WTC11 (cell line): ENCODE data around the gene HTATSF1. TPM values are rescaled to one million over a fixed set of nuclear protein-coding genes. Genes with fewer than 3 reads are reported as not detected.

Experiments used
- ATAC-seq: fragments of 200-7000 bp; cut with Tn5 transposase; 2 replicates; pipeline ENCODE4 v1.10.0; 2021; ENCODE audit warnings: mild to moderate bottlenecking, moderate library complexity
- CTCF ChIA-PET: fragments of 300-600 bp; sonication (Branson Sonifier 250); formaldehyde crosslinking; loops from one replicate; lab custom pipeline; 2021; ENCODE audit warnings: antibody characterized with exemption; lab: Charles Lee
- POLR2A ChIA-PET: fragments of 350-600 bp; sonication (Branson Sonifier 250); formaldehyde crosslinking; loops from one replicate; lab custom pipeline; 2021; ENCODE audit warnings: antibody characterized with exemption; lab: Charles Lee
- DNase-seq: peaks from one replicate; pipeline ENCODE4 v3.0.0; 2021; ENCODE audit warnings: low spot score
- H3K27ac Mint-ChIP-seq: 2 replicates; pipeline ENCODE4 v1.8.0; 2021; ENCODE audit warnings: mixed read lengths
- H3K27me3 Mint-ChIP-seq: 2 replicates; pipeline ENCODE4 v1.8.0; 2021; ENCODE audit warnings: low read depth, mild to moderate bottlenecking, moderate library complexity, mixed read lengths
- H3K36me3 Mint-ChIP-seq: 2 replicates; pipeline ENCODE4 v1.8.0; 2021; ENCODE audit warnings: mixed read lengths
- H3K4me1 Mint-ChIP-seq: 2 replicates; pipeline ENCODE4 v1.8.0; 2022; ENCODE audit warnings: mixed read lengths
- H3K4me3 Mint-ChIP-seq: 2 replicates; pipeline ENCODE4 v1.8.0; 2021; ENCODE audit warnings: mild to moderate bottlenecking, moderate library complexity, mixed read lengths
- H3K9me3 Mint-ChIP-seq: 2 replicates; pipeline ENCODE4 v1.8.0; 2021; ENCODE audit warnings: mixed read lengths
- ATF1 ChIP-seq: sonication (generic); formaldehyde crosslinking; IDR thresholded peaks from 2 replicates; pipeline ENCODE4 v1.8.1; 2023; ENCODE audit warnings: mild to moderate bottlenecking, moderate library complexity, missing genetic modification reagents
- ELF4 ChIP-seq: sonication (generic); formaldehyde crosslinking; IDR thresholded peaks from 2 replicates; pipeline ENCODE4 v1.8.1; 2022; ENCODE audit warnings: low read depth, mild to moderate bottlenecking, moderate library complexity, missing genetic modification reagents
- FOXP1 ChIP-seq: sonication (generic); formaldehyde crosslinking; IDR thresholded peaks from 2 replicates; pipeline ENCODE4 v1.8.0; 2022; ENCODE audit warnings: missing genetic modification reagents, mild to moderate bottlenecking, moderate library complexity, borderline replicate concordance
- IRF2 ChIP-seq: sonication (generic); formaldehyde crosslinking; IDR thresholded peaks from 2 replicates; pipeline ENCODE4 v1.8.0; 2022; ENCODE audit warnings: low read depth, missing genetic modification reagents, borderline replicate concordance
- NR1H2 ChIP-seq: sonication (generic); formaldehyde crosslinking; IDR thresholded peaks from 2 replicates; pipeline ENCODE4 v1.9.0; 2021; ENCODE audit warnings: mild to moderate bottlenecking, moderate library complexity, missing genetic modification reagents
- NR2C2 ChIP-seq: sonication (generic); formaldehyde crosslinking; IDR thresholded peaks from 2 replicates; pipeline ENCODE4 v1.8.0; 2022; ENCODE audit warnings: mild to moderate bottlenecking, missing genetic modification reagents
- NR3C1 ChIP-seq: sonication (generic); formaldehyde crosslinking; conservative IDR thresholded peaks from 2 replicates; pipeline ENCODE4 v1.8.1; 2023; ENCODE audit warnings: low read depth, mild to moderate bottlenecking, missing genetic modification reagents
- OVOL2 ChIP-seq: fragments of 250-450 bp; sonication (Bioruptor Pico); IDR thresholded peaks from 2 replicates; pipeline ENCODE4 v1.9.0; 2021; ENCODE audit warnings: mild to moderate bottlenecking, borderline replicate concordance
- PRDM15 ChIP-seq: sonication (generic); formaldehyde crosslinking; IDR thresholded peaks from 2 replicates; pipeline ENCODE4 v1.8.0; 2022; ENCODE audit warnings: missing genetic modification reagents
- TEAD1 ChIP-seq: sonication (generic); formaldehyde crosslinking; IDR thresholded peaks from 2 replicates; pipeline ENCODE4 v1.8.0; 2022; ENCODE audit warnings: mild to moderate bottlenecking, missing genetic modification reagents
- TP53 ChIP-seq: sonication (generic); formaldehyde crosslinking; IDR thresholded peaks from 2 replicates; pipeline ENCODE4 v1.8.1; 2023; ENCODE audit warnings: mild to moderate bottlenecking, missing genetic modification reagents
- ZBTB43 ChIP-seq: sonication (generic); formaldehyde crosslinking; IDR thresholded peaks from 2 replicates; pipeline ENCODE4 v1.8.1; 2023; ENCODE audit warnings: mild to moderate bottlenecking, missing genetic modification reagents
- ZNF138 ChIP-seq: sonication (generic); formaldehyde crosslinking; conservative IDR thresholded peaks from 2 replicates; pipeline ENCODE4 v1.8.1; 2022; ENCODE audit warnings: mild to moderate bottlenecking, moderate library complexity, missing genetic modification reagents
- ZNF219 ChIP-seq: sonication (generic); formaldehyde crosslinking; IDR thresholded peaks from 2 replicates; pipeline ENCODE4 v1.8.0; 2023; ENCODE audit warnings: missing genetic modification reagents, mild to moderate bottlenecking, borderline replicate concordance
- ZNF232 ChIP-seq: sonication (generic); formaldehyde crosslinking; IDR thresholded peaks from 2 replicates; pipeline ENCODE4 v1.8.0; 2022; ENCODE audit warnings: mild to moderate bottlenecking, missing genetic modification reagents
- ZNF317 ChIP-seq: sonication (generic); formaldehyde crosslinking; IDR thresholded peaks from 2 replicates; pipeline ENCODE4 v1.8.1; 2023; ENCODE audit warnings: low read depth, mild to moderate bottlenecking, moderate library complexity, missing genetic modification reagents, borderline replicate concordance
- ZNF396 ChIP-seq: fragments of 250-450 bp; sonication (Bioruptor Pico); IDR thresholded peaks from 2 replicates; pipeline ENCODE4 v1.8.0; 2021; ENCODE audit warnings: mild to moderate bottlenecking, moderate library complexity, borderline replicate concordance
- ZNF423 ChIP-seq: fragments of 250-450 bp; sonication (Bioruptor Pico); IDR thresholded peaks from 2 replicates; pipeline ENCODE4 v2.1.2; 2022; ENCODE audit warnings: mild to moderate bottlenecking, moderate library complexity
- total RNA-seq: library from RNA; stranded (reverse); gene quantifications from 3 replicates; pipeline ENCODE4 v1.2.3, GENCODE V29; 2021
- TF ChIP-seq, protein P1 (sequence below): sonication (generic); formaldehyde crosslinking; IDR thresholded peaks from 2 replicates; pipeline ENCODE4 v1.8.1; 2023; ENCODE audit warnings: mild to moderate bottlenecking, missing genetic modification reagents, borderline replicate concordance
- TF ChIP-seq, protein P2 (sequence below): sonication (generic); formaldehyde crosslinking; IDR thresholded peaks from 2 replicates; pipeline ENCODE4 v1.8.1; 2022; ENCODE audit warnings: mild to moderate bottlenecking, missing genetic modification reagents, moderate library complexity, borderline replicate concordance

HTATSF1 gene
- total RNA-seq, 1 experiment from 2014 or later: 44.6 TPM

DNA sequence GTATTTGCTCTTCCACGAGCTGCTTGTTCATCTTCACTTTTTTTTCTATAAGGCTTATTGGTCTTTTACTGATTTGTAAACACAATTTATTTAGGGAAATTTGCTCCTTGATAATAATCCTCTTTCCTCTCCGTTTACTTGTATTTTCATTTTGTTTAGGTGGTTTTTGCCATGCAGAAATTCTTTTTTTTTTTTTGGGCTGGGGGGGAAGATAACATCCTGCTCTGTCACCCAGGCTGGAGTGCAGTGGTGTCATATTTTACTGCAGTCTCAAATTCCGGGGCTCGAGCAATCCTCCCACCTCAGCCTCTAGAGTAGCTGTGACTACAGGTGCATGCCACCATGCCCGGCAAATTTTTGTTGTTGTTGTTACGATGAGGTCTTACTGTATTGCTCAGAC, 41.3 kb upstream of the HTATSF1 start (continued):
- TF ChIP-seq, protein P1, sequence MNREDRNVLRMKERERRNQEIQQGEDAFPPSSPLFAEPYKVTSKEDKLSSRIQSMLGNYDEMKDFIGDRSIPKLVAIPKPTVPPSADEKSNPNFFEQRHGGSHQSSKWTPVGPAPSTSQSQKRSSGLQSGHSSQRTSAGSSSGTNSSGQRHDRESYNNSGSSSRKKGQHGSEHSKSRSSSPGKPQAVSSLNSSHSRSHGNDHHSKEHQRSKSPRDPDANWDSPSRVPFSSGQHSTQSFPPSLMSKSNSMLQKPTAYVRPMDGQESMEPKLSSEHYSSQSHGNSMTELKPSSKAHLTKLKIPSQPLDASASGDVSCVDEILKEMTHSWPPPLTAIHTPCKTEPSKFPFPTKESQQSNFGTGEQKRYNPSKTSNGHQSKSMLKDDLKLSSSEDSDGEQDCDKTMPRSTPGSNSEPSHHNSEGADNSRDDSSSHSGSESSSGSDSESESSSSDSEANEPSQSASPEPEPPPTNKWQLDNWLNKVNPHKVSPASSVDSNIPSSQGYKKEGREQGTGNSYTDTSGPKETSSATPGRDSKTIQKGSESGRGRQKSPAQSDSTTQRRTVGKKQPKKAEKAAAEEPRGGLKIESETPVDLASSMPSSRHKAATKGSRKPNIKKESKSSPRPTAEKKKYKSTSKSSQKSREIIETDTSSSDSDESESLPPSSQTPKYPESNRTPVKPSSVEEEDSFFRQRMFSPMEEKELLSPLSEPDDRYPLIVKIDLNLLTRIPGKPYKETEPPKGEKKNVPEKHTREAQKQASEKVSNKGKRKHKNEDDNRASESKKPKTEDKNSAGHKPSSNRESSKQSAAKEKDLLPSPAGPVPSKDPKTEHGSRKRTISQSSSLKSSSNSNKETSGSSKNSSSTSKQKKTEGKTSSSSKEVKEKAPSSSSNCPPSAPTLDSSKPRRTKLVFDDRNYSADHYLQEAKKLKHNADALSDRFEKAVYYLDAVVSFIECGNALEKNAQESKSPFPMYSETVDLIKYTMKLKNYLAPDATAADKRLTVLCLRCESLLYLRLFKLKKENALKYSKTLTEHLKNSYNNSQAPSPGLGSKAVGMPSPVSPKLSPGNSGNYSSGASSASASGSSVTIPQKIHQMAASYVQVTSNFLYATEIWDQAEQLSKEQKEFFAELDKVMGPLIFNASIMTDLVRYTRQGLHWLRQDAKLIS (CRISPR knock-in tag): no peak
- TF ChIP-seq FOXP1 (CRISPR knock-in tag): no peak
- TF ChIP-seq ATF1 (CRISPR knock-in tag): no peak

GRCh38 chrX:136457303-136457917, 40.0 kb upstream of the HTATSF1 start:
- H3K4me1 Mint-ChIP-seq: no peaks in the 10 kb centered on the region
- CTCF ChIA-PET: no interaction called here
- no peak overlapping the region for H3K4me3 Mint-ChIP-seq
- no peak overlapping the region for H3K27ac Mint-ChIP-seq
- no peak for ATAC-seq
- H3K9me3 Mint-ChIP-seq: no peaks in the 10 kb centered on the region
- TF ChIP-seq, protein P2, sequence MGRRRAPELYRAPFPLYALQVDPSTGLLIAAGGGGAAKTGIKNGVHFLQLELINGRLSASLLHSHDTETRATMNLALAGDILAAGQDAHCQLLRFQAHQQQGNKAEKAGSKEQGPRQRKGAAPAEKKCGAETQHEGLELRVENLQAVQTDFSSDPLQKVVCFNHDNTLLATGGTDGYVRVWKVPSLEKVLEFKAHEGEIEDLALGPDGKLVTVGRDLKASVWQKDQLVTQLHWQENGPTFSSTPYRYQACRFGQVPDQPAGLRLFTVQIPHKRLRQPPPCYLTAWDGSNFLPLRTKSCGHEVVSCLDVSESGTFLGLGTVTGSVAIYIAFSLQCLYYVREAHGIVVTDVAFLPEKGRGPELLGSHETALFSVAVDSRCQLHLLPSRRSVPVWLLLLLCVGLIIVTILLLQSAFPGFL (CRISPR knock-in tag): no peak
- TF ChIP-seq NR1H2 (CRISPR knock-in tag) (no peak), ZNF138 (CRISPR knock-in tag) (no peak), ZNF396 (CRISPR knock-in tag) (no peak), NR2C2 (CRISPR knock-in tag) (no peak), ZBTB43 (CRISPR knock-in tag) (no peak), TEAD1 (CRISPR knock-in tag) (no peak)
- H3K27me3 Mint-ChIP-seq: no peaks in the 10 kb centered on the region
- H3K36me3 Mint-ChIP-seq: no peaks in the 10 kb centered on the region
- POLR2A ChIA-PET: no interaction called here
- DNase-seq: no peak

GRCh38 chrX:136464589-136464988, 32.8 kb upstream of the HTATSF1 start:
- H3K4me1 Mint-ChIP-seq: no peaks in the 10 kb centered on the region
- TF ChIP-seq ZNF317 (no peak), TP53 (CRISPR knock-in tag) (no peak), IRF2 (CRISPR knock-in tag) (no peak), ZNF423 (CRISPR knock-in tag) (no peak), ZNF219 (CRISPR knock-in tag) (no peak), PRDM15 (CRISPR knock-in tag) (no peak), ELF4 (CRISPR knock-in tag) (no peak), NR3C1 (no peak), OVOL2 (CRISPR knock-in tag) (no peak), ZNF232 (CRISPR knock-in tag) (no peak)

More at GRCh38 chrX:136464589-136464988, 32.8 kb upstream of the HTATSF1 start:
- POLR2A ChIA-PET: no interaction called here
- Mint-ChIP-seq H3K27me3 (no peaks in the 10 kb centered on the region), H3K27ac (no peak overlapping the region), H3K4me3 (no peak overlapping the region), H3K9me3 (no peaks in the 10 kb centered on the region), H3K36me3 (no peaks in the 10 kb centered on the region)
- DNase-seq: no peak
- ATAC-seq: no peak
- CTCF ChIA-PET: no interaction called here
